Smooth muscle cell of trachea (primary cell): ENCODE measurements around the gene OR14J1. TPM values are rescaled to one million over a fixed set of nuclear protein-coding genes. Genes with fewer than 3 reads are reported as not detected.

Source experiments
- total RNA-seq: library from RNA; depleted of rRNA; stranded (reverse); fragments of >200 nt; gene quantifications from 2 replicates; pipeline ENCODE4 v1.2.1, GENCODE V29; 2014

The OR14J1 gene, protein sequence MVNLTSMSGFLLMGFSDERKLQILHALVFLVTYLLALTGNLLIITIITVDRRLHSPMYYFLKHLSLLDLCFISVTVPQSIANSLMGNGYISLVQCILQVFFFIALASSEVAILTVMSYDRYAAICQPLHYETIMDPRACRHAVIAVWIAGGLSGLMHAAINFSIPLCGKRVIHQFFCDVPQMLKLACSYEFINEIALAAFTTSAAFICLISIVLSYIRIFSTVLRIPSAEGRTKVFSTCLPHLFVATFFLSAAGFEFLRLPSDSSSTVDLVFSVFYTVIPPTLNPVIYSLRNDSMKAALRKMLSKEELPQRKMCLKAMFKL
- not detected in 2 replicates for total RNA-seq

DNA sequence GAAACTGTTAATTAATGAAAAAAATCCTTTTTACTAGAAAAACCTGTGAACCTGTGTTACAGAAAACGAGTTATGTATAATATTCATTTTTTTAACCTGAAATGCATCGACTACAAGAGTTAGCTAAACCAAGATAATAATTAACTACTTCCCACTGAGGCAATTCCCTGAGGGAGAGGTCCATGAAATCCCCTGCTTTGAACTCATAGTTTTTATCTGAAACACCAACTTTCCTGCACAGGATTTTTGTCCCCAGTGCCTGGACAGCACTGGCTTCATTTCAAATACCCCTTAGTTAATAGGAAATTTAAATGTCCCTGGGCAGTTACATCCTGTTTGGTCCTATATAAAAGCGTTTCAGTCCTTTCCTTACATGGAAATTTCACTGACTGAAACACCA, at the start of gene OR14J1:
Gene OR14J1, plus strand, starts transcription at position 386 of the 400 bp plus-strand sequence. CDS start 4,989 bp downstream, outside the sequence.

Other genes with a start within 250 kb of the OR14J1 start
- not detected in 2 replicates for gene OR2B3, start 214.4 kb upstream of the OR14J1 start, total RNA-seq
- not detected in 2 replicates for gene OR2J1, start 202.2 kb upstream of the OR14J1 start, total RNA-seq
- gene OR2J3, start 193.6 kb upstream of the OR14J1 start, total RNA-seq, result not detected in 2 replicates
- gene OR2J2, start 130.8 kb upstream of the OR14J1 start, total RNA-seq, result not detected in 2 replicates
- not detected in 2 replicates for gene OR5V1, start 67.2 kb downstream of the OR14J1 start, total RNA-seq
- gene OR12D3, start 73.6 kb downstream of the OR14J1 start, total RNA-seq, result not detected in 2 replicates
- not detected in 2 replicates for gene OR12D2, start 93.9 kb downstream of the OR14J1 start, total RNA-seq
- not detected in 2 replicates for gene OR12D1, start 113.2 kb downstream of the OR14J1 start, total RNA-seq
- gene OR10C1, start 137.6 kb downstream of the OR14J1 start, total RNA-seq, result not detected in 2 replicates
- gene OR11A1, start 155.4 kb downstream of the OR14J1 start, total RNA-seq, result not detected in 2 replicates
- gene OR2H1, start 155.5 kb downstream of the OR14J1 start, total RNA-seq, result not detected in 2 replicates
- gene MAS1L, start 186.3 kb downstream of the OR14J1 start, total RNA-seq, result not detected in 2 replicates